Right renal pelvis (tissue), 4 donors: ENCODE measurements around the gene CASQ1. TPM values are rescaled to one million over a fixed set of nuclear protein-coding genes. Genes with fewer than 3 reads are reported as not detected.

Experiments used
- DNase-seq, 4 donors: peaks; one replicate each; pipeline ENCODE4 v3.0.0-alpha.2; 2013; ENCODE audit warnings: low read depth in 4 of 4, low spot score in 3 of 4, missing footprints in 1 of 4
- polyA plus RNA-seq, 4 donors: library from polyadenylated mRNA; unstranded; fragments of 120-200 nt; gene quantifications; one replicate each; pipeline ENCODE4 v1.2.1, GENCODE V29; 2013; ENCODE audit not compliant: insufficient read length in 4 of 4

Gene CASQ1
- polyA plus RNA-seq, 4 donors: 0.21 to 0.53 (median 0.47) TPM; not detected in 1

DNA sequence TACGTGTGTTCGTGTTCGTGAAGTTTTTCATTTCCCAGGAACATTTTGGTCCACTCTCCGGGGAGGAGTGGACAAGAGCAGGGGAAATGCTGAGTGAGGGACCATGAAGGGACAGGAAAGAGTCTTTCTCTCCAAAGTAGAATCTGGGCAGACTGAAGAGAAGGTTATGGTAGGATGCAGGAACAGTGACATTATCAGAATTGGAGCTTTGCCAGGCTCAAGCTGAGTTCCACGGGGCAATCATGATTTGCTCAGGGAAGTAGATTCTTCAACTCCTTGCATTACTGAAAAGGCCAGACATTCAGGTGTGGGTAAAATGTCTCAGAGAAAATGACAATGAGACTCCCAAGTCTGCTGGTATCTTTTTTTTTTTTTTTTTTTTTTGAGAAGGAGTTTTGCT, 22.4 kb upstream of the CASQ1 start:
- no peak for DNase-seq

DNA sequence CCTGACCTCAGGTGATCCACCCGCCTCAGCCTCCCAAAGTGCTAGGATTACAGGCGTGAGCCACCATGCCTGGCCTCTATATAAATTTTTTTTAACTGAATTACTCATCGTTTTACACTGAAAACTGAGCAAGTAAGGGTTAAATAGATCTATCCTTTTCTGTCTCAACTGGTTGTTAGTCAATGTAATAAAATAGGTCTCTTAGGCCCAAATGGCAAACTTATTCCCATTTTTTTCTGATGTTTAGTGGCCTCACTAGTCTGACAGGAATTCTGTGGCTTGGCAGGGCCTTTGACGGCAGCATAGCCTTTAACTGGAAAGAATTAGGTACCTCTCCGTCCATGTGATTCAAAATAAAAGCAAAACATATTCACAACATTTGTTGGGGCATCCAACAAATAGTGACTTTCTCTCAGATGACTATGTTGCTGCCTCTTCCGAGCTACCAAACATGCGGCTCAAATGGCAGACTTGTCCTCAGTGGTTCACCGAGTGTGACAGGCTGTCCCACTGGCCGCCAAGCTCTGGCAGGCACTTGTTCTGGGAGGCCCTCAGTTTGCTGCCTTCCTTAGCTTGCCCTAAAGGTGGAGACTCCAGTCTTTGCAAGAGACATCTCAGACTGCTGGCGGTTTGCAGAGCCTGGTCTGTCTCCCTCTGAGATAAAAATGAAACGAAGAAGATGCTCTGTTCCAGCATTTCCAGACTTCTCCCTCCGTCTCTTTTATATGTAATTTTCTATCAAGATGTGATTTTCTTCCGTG, 21.6 kb upstream of the CASQ1 start:
- DNase-seq: no peak

DNA sequence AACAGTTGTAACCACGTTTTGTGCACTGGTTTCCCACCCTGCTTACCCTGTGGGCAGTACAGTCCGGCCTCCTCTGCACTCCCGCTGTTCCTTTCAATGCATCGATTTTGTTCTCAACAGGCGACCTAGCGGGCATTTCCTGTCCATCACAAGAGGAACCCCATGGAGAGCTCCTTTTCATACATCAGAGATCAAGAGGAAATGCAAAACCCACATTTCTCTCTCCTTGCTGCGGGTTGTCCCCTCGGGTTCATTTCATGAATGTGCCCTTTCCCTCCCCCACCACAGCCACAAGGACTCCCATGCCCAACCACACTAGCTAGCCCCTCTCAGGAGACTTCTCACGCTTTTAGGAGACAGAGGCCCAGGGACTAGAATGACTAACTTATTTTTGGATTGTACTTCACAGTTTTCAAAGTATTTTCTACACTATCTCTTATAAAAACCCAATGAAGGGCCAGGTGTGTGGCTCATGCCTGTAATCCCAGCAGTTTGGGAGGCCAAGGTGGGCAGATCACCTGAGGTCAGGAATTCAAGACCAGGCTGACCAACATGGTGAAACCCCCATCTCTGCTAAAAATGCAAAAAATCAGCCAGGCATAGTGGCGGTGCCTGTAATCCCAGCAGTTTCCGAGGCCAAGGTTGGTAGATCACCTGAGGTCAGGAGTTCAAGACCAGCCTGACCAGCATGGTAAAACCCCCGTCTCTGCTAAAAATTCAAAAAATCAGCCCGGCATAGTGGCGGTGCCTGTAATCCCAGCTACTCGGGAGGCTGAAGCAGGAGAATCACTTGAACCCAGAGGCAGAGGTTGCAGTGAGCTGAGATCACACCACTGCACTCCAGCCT, 20.6 kb upstream of the CASQ1 start:
- no peak for DNase-seq

DNA sequence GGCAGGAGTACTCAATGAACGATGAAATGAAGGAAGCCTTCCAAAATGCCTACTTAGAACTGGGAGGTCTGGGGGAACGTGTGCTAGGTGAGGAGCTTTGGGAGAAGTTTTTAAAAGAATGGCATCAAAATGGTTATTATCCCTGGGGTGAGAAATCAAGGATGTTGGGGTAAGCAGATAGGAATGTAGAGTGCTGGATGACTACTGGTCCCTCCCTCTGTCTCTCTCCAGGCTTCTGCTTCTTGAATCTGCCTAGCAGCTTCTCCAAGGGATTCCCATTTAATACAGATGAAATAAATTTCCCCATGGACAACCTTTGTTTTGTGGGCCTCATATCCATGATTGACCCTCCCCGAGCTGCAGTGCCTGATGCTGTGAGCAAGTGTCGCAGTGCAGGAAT, 19.0 kb upstream of the CASQ1 start:
- no peak for DNase-seq

DNA sequence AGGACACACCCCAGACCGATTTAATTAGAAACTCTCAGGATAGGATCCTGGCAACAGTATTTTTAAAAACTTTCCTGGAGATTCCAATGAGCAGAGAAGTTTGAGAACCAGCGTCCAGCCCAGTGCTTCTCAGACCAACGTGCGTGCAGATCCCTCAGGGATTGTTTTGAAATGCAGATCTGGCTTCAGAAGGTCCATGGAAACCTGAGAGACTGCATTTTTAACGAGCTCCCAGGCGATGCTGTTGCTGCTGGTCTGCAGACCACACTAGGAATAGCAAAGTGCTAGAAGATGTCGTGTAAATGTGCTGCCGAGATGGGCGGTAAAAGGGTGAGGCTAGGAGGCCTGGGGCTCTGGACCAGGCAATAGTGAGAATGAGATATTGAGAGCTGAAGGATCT, 18.4 kb upstream of the CASQ1 start:
- no peak for DNase-seq

DNA sequence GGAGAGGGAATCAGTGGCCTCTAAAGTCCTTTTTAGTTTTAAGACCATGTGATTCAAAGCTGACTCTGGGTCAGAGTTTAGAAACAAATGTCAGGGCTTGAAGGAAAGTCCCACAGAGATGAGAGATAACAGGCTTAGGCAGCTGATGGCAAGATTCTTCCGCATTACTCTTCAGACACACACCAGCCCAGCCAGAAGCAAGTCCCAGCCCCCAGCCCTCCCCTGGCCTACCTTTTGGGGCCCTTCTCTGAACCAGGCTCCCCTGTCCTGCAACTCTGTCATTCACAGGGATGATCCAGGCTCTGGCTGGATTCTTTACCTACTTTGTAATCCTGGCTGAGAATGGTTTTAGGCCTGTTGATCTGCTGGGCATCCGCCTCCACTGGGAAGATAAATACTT, 13.1 kb upstream of the CASQ1 start:
- DNase-seq: no peak

DNA sequence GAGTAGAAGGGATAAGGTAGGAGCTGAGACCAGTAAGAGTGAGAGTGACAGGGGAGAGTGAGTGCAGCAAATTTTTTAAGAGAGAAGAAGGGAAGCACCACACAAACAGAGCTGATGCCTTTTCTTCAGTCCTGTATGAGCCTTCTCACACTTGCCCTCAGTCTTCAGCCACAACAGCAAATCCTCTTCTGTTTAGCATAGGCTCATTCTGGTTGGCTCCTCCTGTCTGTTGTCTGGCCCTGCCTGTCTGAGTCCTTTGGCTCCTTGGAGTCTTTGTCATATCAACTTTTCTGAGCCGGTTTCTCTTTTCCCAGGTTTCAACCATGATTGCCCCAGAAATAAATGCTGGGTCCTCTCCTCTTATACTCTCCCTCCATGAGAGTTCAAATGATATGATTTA, 12.7 kb upstream of the CASQ1 start:
- no peak for DNase-seq

DNA sequence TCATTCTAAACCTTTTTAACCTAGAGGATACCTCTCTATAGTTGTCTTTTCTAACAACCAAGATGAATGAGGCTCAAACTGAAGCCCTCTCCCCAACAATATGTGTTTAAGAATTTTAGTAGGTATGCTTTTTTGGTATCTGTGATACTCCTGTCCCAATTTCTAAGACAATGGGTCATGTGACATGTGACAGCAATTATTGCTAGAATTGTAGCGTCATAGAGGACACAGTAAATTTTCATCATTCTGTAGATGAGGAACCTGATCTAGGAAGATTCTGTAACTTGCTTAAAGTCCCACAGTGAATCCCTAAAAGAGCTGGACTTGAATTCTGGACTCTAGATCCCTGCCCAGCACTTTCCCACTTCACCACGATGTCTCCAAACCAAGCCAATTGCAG, 11.6 kb upstream of the CASQ1 start:
- DNase-seq: no peak

DNA sequence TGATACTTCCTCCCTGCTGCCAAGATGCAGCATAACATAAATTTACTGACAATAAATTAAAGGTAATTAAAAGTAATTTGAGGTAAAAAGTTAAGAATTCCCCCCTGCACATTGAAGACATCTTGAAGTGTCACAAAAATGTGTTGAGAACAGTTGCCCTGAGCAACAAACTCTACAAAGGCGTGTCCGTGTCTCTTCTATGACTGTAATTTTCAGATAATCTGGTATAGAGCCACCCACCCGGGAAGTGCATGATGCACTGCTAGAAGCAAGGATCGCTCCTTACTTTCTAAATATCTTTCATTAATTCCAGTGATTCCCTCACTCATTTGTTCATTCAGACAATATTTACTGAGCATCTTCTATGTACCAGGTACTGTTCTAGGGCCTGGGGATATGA, 11.0 kb upstream of the CASQ1 start:
- DNase-seq: no peak

DNA sequence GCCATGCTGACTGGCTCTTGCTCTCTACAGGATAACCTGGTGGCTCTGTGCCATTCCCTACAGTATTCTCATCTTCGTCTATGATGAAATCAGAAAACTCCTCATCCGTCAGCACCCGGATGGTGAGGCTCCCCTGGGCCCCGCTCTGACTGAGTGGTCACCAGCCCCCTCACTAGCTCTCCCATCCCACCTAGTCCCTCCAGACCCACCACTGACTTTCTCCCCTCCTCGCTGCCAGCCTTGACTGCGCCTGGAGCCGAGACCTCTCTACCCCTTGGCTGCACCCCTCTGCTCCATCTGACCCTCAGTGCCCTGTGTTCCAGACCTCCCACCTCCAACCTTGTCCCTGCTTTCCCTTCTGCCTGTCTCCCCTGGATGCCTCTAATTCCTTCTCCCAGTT, 4.1 kb upstream of the CASQ1 start:
- DNase-seq: no peak

DNA sequence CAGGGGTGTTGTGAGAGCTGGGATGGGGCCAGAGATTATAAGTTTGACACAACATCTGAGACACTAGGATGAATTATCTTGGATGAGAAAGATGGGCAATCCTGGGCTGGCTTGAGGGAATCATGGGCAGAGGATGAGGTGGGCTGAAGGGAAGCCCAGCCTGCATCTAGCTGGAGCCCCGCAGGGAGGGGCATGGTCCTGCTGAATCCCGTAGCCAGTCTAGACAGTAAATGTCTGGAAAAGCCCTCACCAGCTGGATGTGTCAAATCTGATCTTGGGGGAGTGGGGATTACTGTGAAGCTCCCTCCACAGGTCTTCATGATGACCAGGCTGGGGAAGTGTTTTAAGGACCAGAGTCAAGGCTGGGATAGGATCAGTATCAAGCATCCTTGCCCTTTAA, 3.6 kb upstream of the CASQ1 start:
- no peak for DNase-seq

DNA sequence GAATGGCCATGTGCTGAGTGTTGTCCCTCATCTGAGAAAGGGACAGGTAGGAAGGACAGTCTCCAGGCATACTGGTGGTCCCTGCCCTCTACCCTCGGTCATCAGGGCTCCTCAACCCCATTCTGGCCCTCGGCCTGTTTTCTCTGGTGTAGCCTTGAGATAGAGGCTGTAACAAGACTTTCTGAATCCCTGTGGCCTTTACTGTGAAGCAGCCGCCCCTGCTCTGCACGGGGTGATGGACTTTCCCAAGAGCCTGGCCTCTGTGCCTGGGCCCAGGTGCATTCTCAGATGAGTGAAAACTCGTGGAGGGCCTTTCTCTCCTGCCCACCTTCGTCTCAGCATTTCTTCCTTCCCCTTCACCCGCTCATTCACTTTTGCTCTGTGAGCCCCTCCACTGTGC, 3.0 kb upstream of the CASQ1 start:
- no peak for DNase-seq

DNA sequence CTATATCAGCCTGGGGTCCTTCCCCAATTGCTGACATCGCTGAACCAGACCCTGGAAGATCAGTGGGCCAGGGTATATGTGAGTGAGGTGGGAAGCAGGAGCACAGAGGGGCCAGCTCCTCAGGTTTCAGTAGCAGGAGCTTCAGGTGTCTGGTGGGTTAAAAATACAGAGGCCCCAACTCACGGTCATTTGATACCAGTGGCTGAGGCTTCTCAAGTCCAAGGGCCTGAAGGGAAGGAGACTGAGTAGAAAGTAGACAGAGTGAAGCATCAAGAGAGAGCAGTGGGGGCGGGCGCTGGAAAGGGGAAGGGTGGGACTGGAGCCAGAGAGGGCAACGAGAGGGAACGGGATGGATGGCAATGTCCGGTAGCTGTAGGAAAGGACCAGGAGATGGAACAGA, 2.0 kb upstream of the CASQ1 start:
- DNase-seq: no peak

DNA sequence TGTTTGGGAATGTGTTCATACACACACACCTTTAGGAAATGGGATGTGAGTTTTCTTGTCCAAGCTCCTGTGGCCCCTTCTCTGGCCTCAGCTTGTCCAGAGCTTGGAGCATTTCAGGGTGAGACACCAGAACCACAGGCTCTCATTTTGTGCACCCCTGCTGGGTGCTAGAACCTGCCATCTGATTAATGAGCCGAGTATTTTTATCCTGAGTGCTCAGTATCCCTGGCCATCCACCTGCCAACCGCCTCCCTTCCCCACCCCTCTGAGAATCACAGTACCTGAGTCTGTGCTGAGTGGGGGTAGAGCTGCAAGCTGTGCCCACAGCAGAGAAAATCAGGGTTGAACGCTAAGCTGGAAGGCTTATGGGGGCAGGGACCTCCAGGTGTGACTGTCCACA, 1.4 kb downstream of the CASQ1 start:
- no peak for DNase-seq

DNA sequence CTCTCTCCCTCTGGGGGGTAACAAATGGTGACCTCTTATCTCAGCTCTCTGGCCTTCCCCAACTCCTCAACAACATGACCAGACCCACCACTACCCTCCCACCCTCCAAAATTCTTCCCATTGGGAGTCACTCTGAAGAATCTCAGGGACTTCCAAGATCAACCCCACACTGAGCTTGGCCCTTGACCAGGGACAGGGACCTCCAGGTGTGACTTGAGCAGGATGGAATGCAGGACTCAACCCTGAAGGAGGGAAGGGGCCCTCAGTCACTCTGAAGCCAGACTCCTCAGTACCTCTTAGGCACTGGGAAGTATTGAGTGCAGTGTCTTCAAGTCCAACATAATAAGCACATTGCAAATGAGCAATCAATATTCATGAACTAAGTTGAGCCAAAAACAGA, 1.9 kb downstream of the CASQ1 start:
- no peak for DNase-seq

DNA sequence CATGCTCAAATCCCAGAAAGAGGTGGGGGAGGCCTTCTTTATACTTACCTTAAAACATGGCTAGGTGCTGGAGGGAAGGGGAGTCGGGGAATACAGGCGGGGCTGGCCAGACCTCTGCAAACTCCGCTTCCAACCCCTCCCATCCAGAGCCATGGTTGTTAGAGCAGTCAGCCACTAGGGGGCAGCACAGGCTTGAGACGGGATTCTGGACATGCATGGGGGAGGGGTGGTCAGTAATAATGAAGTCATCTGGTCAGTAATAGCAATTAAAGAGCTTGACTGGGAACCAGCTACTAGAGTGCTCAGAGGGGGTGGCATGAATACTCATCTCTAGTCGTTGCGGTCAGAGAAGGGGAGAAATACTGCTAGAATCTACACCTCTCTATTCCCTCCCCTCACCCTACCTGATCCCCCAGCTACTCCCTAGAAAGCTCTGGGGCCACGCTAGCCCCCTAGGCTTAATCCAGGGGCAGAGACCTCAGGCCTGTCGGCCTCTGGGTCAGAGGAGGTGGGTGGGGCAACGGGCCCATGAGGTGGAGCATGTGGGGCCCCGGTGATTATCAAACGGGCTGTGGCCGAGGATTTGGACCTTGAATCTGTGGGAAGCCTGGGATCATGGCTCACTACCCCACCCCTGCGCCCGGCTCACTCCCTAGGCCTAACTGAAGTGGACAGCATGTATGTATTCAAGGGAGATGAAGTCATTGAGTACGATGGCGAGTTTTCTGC, 2.9 kb downstream of the CASQ1 start:
- DNase-seq: peak; percentile 79 to 86 (median 82)

DNA sequence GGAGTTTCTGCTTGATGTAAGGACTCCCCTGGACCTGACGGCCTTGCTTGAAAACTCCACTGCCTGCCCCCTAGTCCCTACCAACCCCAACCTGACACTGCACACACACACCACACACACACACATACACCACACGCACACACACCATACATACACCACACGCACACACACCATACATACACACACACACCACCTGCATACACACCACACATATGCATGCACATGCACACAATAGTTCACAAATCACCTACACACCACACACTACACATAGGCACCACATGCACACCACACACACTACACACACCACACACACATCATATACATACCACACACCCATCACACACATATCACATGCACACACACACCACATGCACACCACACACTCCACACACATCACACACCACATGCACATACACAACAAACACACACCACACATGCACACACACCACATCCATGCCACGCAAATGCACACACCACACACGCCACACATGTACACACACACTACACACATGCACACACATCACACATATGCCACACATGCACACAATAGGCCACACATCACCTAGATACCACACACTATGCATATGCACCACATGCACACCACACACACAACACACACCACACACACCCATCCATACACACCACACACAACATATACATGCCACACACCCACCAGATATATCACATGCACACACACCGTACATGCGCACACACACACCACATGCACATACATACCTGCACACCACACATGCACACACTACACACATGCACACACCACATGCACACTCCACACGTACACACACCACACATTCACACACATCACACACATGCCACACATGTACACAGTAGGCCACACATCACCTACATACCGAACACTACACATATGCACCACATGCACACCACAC, 3.7 kb downstream of the CASQ1 start:
- no peak for DNase-seq

DNA sequence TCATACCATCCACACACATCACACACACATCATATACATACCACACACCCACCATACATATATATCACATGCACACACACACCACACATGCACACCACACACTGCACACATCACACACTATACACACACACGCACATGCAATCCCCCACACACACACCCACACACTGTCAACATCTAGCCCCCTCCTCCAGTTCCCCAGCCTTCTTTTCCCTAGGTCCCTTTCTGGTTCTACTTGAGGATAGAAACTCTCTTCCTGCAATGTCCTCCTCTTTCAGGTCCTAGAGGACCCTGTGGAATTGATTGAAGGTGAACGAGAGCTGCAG, 4.3 kb downstream of the CASQ1 start:
- DNase-seq: no peak

DNA sequence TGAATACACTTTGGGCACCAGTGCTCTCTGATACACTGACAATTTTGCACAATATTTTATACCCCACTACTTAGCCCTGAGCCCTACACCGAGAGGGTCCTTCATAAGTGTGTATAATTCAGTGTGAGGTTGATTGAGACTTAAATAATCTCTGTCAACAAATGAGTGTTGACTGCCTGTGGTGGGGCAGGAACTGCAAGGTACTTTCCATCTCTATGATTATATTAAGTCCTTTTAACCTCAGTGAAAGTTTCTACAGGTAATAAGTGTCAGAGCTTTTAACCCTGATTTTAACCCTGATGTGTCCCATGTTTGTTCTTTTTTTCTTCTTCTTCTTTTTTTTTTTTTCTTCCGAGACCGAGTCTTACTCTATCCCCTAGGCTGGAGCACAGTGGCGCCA, 5.8 kb downstream of the CASQ1 start:
- no peak for DNase-seq

DNA sequence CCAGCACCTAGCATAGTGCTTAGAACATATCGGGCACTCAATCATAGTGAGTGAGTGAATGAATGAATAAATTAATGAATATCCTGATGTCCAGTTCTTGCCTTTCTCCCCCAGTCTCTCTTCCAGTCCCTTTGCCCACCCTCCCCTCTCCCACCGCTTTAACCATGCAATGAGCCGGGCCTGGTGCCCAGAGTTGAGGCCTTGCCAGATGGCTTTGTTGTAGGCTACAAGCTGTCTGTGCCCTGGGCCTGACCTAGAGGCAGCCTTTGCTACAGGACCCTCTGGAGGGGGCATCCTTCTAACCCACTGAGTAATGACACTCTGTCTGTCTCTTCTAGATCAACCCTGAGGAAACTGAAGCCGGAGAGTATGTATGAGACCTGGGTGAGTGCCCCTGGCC, 6.9 kb downstream of the CASQ1 start:
- DNase-seq: no peak

DNA sequence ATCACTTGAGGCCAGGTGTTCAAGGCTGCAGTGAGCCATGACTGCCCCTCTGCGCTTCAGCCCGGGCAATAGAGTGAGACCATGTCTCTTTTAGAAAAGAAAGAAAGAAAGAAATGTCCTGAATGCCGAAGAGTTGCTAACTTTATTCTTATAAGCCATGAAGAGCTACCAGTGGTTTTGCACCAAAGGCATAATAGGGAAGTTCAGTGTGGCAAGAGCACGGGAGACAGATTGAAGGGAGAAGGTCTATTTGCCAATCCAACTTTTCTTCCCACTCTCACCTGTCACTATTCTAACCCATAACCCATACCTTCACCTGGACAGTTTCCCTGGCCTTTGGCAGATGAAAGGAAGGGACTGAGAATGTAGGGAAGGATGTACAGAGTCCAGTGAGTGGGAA, 10.4 kb downstream of the CASQ1 start:
- DNase-seq: no peak
